HepG2 (cell line): ENCODE measurements around the gene KDM2B. TPM values are rescaled to one million over a fixed set of nuclear protein-coding genes. Genes with fewer than 3 reads are reported as not detected.

Experiments used
- ATF4 ChIP-seq, 2 experiments: fragments of 450-650 bp in 1 of 2; sonication (generic) in 1 of 2; formaldehyde crosslinking; IDR thresholded peaks; 2 replicates each; pipeline versions ENCODE4 v1.5.0 to v1.8.0; 2020 to 2022; ENCODE audit warnings: mild to moderate bottlenecking in 1 of 2, missing genetic modification reagents in 1 of 2
- CENPT ChIP-seq: sonication (generic); formaldehyde crosslinking; IDR thresholded peaks from 2 replicates; pipeline ENCODE4 v1.8.0; 2022; ENCODE audit warnings: low read depth, mild to moderate bottlenecking, moderate library complexity, missing genetic modification reagents
- GABPA ChIP-seq, 2 experiments: IDR thresholded peaks; 2 replicates each; pipeline ENCODE4 v1.6.1; 2011 to 2016; ENCODE audit warnings: low read depth in 2 of 2, low read length in 1 of 2, missing biosample characterization in 1 of 2, missing genetic modification characterization in 1 of 2
- PBX3 ChIP-seq: sonication (generic); formaldehyde crosslinking; IDR thresholded peaks from 2 replicates; pipeline ENCODE4 v1.8.1; 2023; ENCODE audit warnings: missing genetic modification reagents, inconsistent platforms, borderline replicate concordance
- PRDM10 ChIP-seq: sonication (generic); formaldehyde crosslinking; IDR thresholded peaks from 2 replicates; pipeline ENCODE4 v1.4.0; 2020; ENCODE audit warnings: low read depth, missing genetic modification reagents
- TCF7L2 ChIP-seq: IDR thresholded peaks from 2 replicates; pipeline ENCODE4 v1.6.1; 2011; ENCODE audit warnings: mild to moderate bottlenecking, low read depth, low read length, moderate library complexity
- TEAD2 ChIP-seq: sonication (generic); formaldehyde crosslinking; IDR thresholded peaks from 2 replicates; pipeline ENCODE4 v1.9.0; 2021; ENCODE audit warnings: missing genetic modification reagents
- ZBTB44 ChIP-seq: sonication (generic); formaldehyde crosslinking; IDR thresholded peaks from 2 replicates; pipeline ENCODE4 v1.4.0; 2020; ENCODE audit warnings: missing genetic modification reagents
- ZFP37 ChIP-seq: sonication (generic); formaldehyde crosslinking; IDR thresholded peaks from 2 replicates; pipeline ENCODE4 v1.4.0; 2020; ENCODE audit warnings: missing genetic modification reagents, borderline replicate concordance
- ZNF101 ChIP-seq: sonication (generic); formaldehyde crosslinking; IDR thresholded peaks from 2 replicates; pipeline ENCODE4 v1.4.0; 2020; ENCODE audit warnings: mild to moderate bottlenecking, low read depth, missing genetic modification reagents, borderline replicate concordance
- ZNF484 ChIP-seq: sonication (generic); formaldehyde crosslinking; IDR thresholded peaks from 2 replicates; pipeline ENCODE4 v1.5.1; 2020; ENCODE audit warnings: mild to moderate bottlenecking, low read depth, missing genetic modification reagents, borderline replicate concordance
- polyA plus RNA-seq, 8 experiments: library from polyadenylated mRNA; depleted of rRNA in 3 of 8; stranded (reverse) in 7 of 8; unstranded in 1 of 8; fragments of >200 nt; fragmentation: Illumina TruSeq in 4 of 8; extraction: Trizol in 4 of 8; gene quantifications; 2 replicates each; pipeline versions ENCODE4 v1.2.1 to v1.2.3, GENCODE V29; 2011 to 2016; ENCODE audit warnings: low read depth in 4 of 8, missing spikeins in 1 of 8, mixed read lengths in 1 of 8; ENCODE audit not compliant: insufficient read depth in 1 of 8
- total RNA-seq, 5 experiments: library from RNA; depleted of rRNA; stranded (reverse); fragments of >200 nt; fragmentation: Illumina TruSeq; extraction: Trizol; gene quantifications; 2 replicates each; pipeline ENCODE4 v1.2.3, GENCODE V29; 2016; ENCODE audit warnings: low read depth in 1 of 5

KDM2B gene
- total and polyA plus RNA-seq, 2 of the 13 experiments (the other 11 are each of a cell fraction or from before 2014, with no cell fraction given), result 17.5 to 26.1 TPM

- TF ChIP-seq PBX3 (CRISPR knock-in tag), result 0 out of 2 replicates have a peak, but pooled peaks have one; percentile 39
- no peak for TF ChIP-seq ATF4 (CRISPR knock-in tag; IDR thresholded peaks at IDR 0.05)
- TF ChIP-seq TEAD2, result no peak
- no peak for TF ChIP-seq ZNF484
- TF ChIP-seq ZNF101, result no peak
- TF ChIP-seq GABPA (IDR thresholded peaks at IDR 0.05; ENCODE audit: low read depth, low read length), result no peak
- TF ChIP-seq GABPA (CRISPR knock-in tag; IDR thresholded peaks at IDR 0.05; ENCODE audit: low read depth), result no peak
- no peak for TF ChIP-seq CENPT
- peak; percentile 37; the same call in 1 of the 2 replicates for TF ChIP-seq ZFP37 (CRISPR knock-in tag)
- TF ChIP-seq PRDM10 (CRISPR knock-in tag), result 0 out of 2 replicates have a peak, but pooled peaks have one; percentile 25
- no peak for TF ChIP-seq ZBTB44 (CRISPR knock-in tag)
- TF ChIP-seq TCF7L2, result no peak
Measured at GRCh38 chr12:121626087-121626852, 45.4 kb upstream of the KDM2B start, which contains the start of gene ORAI1 (continued).
